RWPE1 (cell line): ENCODE results near the gene ACTN4.

ENCODE experiments used
- CTCF ChIA-PET: fragments of 350-600 bp; sonication (Branson Sonifier 250); formaldehyde crosslinking; extraction: SDS; loops from one replicate; lab custom pipeline; 2021; lab: Yijun Ruan, JAX
- POLR2A ChIA-PET: fragments of 400-600 bp; formaldehyde crosslinking; extraction: SDS; loops from one replicate; lab custom pipeline; 2020; ENCODE audit warnings: antibody characterized with exemption; ENCODE audit not compliant: low non-redundant PET; lab: Yijun Ruan, JAX
- DNase-seq: peaks from one replicate; pipeline ENCODE4 v3.0.0; 2012; ENCODE audit warnings: low spot score
- H3K27ac ChIP-seq: fragments of 450-650 bp; 2 replicates; pipeline ENCODE4 v1.5.1; 2017
- TF ChIP-seq, protein P1 (sequence below): fragments of 450-650 bp; conservative IDR thresholded peaks from 2 replicates; pipeline ENCODE4 v1.5.1; 2017; ENCODE audit warnings: low read depth, mild to moderate bottlenecking

The ACTN4 gene

DNA sequence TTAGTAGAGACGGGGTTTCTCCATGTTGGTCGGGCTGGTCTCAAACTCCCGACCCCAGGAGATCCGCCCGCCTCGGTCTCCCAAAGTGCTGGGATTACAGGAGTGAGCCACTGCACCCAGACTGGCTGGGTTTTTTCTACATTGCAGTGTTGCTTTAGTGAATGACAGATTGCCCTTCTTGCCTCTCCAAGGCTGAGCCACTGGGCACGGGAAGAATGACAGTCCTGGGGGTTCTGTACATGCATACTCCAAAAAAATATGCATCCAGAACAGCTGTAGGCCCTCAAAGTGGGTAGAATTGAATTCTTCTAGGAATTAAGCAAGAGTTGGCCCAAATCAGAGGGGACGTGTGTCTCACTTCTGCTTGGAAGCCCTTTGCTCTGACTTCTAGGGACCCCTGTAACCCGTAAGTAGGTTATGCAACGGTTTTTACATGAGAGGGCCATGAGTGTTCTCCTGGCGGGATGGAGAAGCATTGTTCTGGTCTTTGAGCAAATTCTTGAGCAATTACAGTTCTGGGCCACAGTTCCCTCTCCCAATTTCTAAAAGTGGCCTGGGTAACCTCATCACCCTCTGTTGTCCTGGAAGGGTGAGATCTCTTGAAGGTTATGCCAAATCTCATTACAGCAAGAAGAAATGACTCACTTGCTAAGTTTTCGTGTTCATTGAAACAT is 3.6 kb downstream of the ACTN4 start:
- DNase-seq: peak; percentile 69
- CTCF ChIA-PET: interaction anchor here (0.8 kb wide), 1 partner anchor 32 kb away, joined by 11 read pairs; no protein-coding TSS in a partner anchor
- peak overlapping the region; percentile 98 for H3K27ac ChIP-seq
- TF ChIP-seq, protein P1, sequence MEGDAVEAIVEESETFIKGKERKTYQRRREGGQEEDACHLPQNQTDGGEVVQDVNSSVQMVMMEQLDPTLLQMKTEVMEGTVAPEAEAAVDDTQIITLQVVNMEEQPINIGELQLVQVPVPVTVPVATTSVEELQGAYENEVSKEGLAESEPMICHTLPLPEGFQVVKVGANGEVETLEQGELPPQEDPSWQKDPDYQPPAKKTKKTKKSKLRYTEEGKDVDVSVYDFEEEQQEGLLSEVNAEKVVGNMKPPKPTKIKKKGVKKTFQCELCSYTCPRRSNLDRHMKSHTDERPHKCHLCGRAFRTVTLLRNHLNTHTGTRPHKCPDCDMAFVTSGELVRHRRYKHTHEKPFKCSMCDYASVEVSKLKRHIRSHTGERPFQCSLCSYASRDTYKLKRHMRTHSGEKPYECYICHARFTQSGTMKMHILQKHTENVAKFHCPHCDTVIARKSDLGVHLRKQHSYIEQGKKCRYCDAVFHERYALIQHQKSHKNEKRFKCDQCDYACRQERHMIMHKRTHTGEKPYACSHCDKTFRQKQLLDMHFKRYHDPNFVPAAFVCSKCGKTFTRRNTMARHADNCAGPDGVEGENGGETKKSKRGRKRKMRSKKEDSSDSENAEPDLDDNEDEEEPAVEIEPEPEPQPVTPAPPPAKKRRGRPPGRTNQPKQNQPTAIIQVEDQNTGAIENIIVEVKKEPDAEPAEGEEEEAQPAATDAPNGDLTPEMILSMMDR: no peak
- POLR2A ChIA-PET: interaction anchor here (0.5 kb wide), 1 partner anchor 110 kb away, joined by 4 read pairs; no protein-coding TSS in a partner anchor

DNA sequence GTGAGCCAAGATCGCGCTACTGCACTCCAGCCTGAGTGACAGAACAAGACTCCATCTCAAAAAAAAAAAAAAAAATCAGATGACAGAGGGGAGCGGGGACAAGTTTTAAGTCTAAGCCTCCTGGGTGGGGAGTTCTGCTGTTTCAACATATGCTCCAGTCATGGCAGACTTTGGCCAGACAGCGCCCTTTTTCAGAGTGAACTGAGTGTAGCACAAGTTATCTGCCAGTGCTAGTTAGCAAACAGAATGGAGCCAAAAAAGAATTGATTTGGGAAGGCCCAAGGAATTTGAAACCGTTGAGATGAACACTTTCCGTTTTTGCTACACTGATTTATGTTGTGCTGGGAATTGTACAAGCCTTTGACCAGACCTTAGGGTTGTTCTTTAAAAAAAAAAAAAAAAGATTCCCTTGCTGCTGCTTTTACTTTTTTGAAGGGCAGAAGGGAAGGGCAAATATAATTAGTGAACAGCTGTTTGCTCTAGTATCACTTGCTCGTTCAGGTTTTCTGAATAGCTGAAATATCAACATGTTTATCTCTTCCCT is 5.7 kb downstream of the ACTN4 start:
- no peak for DNase-seq
- TF ChIP-seq, protein P1: no peak
- ChIA-PET CTCF (no interaction called here), POLR2A (interaction anchor here (0.9 kb wide), 1 partner anchor 30 kb away, joined by 8 read pairs; no protein-coding TSS in a partner anchor)
- peak overlapping the region; percentile 98 for H3K27ac ChIP-seq

DNA sequence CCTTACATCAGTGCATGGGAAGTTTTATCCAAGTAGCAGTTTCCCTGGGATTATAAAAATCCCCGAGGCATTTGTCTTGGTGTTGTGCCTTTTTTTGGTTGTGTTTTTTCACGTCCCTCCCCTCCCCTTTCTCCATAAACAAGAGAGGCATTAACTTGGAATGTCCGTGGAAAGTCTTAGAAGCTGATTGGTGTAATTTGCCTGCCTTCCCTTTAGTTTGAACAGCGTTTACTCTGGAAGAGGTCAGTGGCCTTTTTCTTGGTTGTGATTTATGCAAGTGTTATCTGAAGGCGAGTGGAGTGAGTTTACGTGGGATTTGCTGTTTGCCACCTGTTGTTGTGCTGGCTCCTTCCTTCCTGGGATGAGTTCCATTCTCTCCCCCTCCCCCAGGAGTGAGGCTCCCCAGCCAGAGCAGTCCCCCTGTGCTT is 7.2 kb downstream of the ACTN4 start:
- CTCF ChIA-PET: no interaction called here
- POLR2A ChIA-PET: no interaction called here
- TF ChIP-seq, protein P1: no peak
- peak overlapping the region; percentile 70 for H3K27ac ChIP-seq
- no peak for DNase-seq

DNA sequence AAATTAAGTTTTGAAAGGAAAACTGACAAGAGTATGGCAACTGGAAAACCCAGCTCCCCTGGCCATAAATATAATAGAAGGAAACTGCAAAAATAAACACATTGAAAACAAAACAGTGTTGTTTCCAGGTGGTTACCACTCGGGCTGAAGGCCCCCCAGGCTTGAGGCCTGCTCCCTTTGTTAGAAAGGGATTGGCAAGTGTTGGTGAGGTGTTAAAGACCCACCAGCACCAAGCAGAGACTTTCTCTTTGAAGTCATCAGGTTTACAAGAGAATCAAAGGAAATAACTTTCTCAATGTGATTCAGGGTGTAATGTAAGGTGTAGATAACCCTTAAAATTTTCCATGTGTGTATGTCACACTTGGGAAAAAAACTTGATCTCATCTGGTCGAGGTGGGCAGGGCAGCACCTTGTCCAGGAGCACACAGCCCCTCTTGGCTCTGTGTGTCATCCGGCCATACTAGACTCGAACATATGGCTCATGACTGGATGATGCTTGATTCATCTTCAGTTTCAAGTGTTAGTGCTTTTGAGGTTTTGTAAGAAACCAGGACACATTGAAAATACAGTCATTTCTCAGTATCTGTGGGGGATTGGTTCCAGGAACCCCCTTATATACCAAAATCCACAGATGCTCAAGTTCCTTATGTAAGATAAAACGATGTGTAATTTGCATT is 7.8 kb downstream of the ACTN4 start:
- CTCF ChIA-PET: no interaction called here
- peak overlapping the region; percentile 70 for H3K27ac ChIP-seq

DNA sequence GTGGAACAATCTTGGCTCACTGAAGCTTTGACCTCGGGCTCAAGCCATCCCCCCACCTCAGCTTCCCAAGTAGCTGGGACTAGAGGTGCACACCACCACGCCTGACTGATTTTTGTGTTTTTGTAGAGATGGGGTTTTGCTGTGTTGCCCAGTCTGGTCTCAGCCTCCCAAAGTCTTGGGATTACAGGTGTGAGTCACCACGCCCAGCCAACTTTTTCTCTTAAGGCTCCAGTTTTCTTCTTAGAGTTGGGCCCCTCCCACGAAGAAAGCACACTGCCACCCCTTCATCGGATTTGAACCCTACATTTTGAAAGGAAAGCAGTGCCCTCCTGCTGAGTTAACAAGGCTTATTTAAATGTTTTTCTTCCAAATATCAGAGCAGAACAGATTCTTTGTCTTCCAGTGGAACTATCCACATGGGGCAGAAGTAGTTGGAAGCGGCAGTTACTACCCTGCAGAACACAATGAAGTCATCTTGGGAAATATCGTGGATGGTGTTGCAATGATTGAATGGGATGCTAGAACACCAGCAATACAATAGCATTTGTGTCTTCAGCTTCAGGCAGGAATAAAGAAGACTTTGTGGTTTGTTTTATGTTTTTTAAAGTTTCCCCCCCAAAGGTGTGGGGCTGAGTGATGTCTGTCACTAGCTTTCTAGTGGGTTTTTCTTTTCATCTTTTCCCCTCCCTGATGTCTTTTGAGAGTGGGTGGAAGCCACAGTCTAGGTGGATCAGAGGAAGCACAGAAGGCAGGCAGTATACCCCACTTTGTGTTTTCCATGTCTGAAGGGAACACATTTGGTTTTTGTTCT is 8.9 kb downstream of the ACTN4 start:
- TF ChIP-seq, protein P1: no peak
- POLR2A ChIA-PET: no interaction called here
- peak overlapping the region; percentile 98 for H3K27ac ChIP-seq
- CTCF ChIA-PET: no interaction called here
- no peak for DNase-seq

More for the DNA sequence above, 7.8 kb downstream of the ACTN4 start:
- no peak for DNase-seq
- POLR2A ChIA-PET: no interaction called here
- TF ChIP-seq, protein P1: no peak
